ENCODE results near the gene CAT.
A peak's percentile ranks its signal among the peaks of the same experiment; 100 is the strongest.
"Not testable (repeated sequence)": the region's sequence is repeated elsewhere in the genome, so short reads cannot be mapped to it uniquely, and the experiment has no call there.

CAT gene

GRCh38 chr11:34438529-34439507 lies at the start of gene CAT:
CAT (plus strand) TSS chr11:34438934; CDS start chr11:34439014, 80 bp downstream.
- DNase-seq = peak; percentile 84

DNA sequence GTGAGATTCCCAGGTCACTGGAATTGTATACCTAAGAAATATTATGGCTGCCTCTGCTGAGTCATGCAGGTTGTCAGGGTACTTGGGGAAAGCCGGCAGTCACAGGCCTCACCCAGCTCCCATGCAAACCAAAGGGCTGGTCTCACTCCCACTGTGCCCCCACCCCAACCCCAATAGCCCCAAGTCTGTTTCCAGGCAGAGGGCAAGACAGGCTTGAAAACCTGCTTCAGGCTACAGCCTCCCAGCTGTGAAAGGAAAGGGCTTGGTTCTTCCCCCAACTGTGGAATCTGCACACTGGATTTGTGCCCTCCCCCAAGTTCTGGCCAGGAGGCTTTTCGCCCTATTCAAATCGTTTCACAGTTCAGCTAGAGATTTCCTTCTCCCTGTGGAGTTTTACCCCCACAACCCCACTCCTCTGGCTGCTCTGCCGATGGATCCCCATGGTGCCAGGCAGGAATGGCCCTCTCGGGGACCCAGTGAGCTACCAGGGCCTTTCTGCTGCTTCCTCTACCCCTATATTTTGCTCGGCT lies 43.9 kb upstream of the CAT start:
- no peak for DNase-seq

DNA sequence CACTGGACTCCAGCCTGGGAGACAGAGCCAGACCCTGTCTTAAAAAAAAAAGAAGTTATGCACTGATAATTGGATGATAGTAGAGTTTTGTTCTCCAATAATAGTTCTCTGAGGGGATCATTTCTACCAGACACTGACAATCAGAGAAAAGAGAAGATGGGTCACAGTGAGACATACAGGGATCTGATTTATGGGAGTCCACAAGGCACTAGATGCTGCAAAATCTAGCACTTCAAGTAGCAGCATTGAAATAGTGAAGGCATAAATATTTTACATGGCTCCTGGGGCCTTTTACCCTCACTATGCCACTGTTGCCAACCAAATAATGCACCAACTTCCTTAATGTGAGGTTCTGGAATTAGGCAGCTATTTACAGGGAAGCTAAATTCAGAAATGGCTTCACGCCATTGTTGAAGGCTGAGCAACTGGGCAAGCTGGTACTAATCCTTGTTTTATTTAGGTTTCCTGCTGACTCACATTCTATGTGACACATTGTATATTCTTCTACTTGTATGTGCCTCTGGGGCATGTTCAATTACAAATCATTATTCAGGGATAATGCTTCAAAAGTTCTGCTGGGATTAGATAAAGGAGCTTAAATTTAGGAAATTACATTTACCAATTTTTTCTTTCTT lies 42.7 kb upstream of the CAT start:
- no peak for DNase-seq

DNA sequence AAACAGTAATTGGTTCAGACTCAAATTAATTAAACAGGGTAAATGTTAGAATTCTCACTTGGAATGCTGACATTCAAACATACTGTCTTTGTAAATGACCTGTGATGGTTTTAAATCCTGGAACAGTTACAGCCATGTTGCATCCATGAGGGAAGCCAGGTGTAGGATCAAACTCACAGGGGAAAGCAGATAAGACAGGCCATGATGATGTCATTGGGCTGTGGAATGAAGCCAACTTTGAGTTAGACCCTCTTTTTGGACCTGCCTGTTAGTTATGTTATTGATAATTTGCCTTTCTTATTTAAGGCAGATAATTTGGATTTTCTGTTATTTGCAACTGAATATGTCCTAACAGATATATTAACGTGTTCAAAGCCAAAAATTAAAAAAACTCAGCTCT lies 41.6 kb upstream of the CAT start:
- DNase-seq = no peak

DNA sequence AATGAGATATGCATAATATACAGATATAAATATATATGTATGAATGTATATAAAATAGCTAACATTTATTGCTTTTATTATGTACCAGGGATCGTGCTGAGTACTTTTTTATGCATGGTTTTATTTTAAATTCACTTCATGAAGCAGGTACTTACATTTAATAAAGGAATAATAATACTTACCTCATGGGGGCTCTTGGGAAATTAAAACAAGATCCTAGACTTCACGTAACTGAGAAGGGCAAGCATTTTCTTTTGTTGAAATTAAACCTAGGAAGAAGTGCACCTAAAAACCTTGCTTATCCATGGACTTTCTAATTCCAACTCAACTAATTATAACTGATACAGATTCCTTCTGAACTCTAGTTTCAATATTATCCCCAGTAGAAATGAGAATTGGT lies 40.9 kb upstream of the CAT start:
- DNase-seq = no peak

- no peak for DNase-seq
Observed at GRCh38 chr11:34403431-34403830, 35.3 kb upstream of the CAT start.

DNA sequence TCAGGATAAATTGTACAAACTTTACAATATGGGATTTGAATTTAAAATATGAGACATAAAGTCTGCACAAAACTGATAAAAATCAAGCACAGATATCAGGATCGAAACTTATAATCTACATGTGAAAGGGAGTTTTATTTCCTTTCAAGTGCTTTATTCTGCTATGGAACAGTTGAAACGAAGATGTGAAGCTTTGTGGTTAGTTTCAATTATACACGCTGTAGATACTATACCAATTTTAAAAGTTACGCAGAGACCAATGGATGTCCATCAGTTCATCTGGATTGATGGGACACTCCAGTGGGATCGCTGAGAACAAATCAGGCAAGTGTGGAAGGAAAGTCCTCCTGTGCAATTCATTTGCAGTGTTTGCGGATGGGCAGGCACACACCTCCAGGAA lies 34.5 kb upstream of the CAT start:
- no peak for DNase-seq

DNA sequence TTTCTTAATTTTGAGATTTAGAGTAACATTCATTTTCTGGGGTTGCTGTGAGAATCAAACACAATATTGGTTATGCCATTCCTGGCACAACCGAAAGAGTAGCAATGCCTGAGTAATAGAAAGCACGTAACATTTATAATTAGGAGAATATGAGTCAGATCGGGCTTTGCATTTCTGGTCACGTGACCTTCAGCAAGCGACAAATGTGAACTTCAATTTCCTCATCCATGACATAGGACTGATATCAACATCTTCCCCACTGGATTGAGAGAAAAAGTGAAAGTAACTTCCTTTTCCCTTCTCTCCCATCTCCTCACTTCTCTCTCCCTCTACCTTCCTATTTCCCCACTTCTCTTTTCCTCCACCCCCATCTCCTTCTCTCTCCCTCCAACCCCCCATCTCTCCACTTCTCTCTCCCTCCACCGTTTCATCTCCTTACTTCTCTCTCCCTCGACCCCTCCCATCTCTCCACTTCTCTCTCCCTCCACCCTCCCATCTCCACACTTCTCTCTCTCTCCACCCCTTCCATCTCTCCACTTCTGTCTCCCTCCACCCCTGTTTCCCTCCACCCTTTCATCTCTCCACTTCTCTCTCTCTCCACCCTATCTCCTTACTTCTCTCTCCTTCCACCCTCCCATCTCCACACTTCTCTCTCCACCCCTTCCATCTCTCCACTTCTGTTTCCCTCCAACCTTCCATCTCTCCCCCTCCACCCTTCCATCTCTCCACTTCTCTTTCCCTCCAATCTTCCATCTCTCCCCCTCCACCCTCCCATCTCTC lies 33.5 kb upstream of the CAT start:
- no peak for DNase-seq

- no peak for DNase-seq
Observed at GRCh38 chr11:34406413-34406812, 32.3 kb upstream of the CAT start.

GRCh38 chr11:34407121-34407813 lies 31.5 kb upstream of the CAT start:
- no peak for DNase-seq

GRCh38 chr11:34408580-34409172 lies 30.1 kb upstream of the CAT start:
- DNase-seq = no peak

- no peak for DNase-seq
Observed at GRCh38 chr11:34411111-34411510, 27.6 kb upstream of the CAT start.

DNA sequence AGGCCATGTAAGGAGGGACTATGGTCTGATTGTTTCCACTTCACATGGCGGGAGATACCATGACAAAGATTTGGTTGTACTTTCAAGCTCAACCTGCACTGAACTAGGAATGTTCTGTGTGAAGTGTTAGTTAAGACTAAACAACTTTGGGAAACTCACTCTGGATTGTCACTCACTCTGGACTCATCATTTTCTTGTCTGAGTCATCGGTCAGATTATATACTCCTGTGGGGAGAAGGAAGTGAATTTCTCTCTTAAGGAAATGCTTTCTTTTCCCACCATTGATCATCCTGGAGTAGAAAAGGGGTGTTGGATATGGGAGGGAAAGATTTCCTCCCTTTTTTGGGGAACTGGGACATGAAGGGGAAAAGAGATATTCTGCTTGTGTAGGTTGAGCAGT lies 26.9 kb upstream of the CAT start:
- no peak for DNase-seq

- no peak for DNase-seq
Observed at GRCh38 chr11:34413263-34413662, 25.5 kb upstream of the CAT start.

DNA sequence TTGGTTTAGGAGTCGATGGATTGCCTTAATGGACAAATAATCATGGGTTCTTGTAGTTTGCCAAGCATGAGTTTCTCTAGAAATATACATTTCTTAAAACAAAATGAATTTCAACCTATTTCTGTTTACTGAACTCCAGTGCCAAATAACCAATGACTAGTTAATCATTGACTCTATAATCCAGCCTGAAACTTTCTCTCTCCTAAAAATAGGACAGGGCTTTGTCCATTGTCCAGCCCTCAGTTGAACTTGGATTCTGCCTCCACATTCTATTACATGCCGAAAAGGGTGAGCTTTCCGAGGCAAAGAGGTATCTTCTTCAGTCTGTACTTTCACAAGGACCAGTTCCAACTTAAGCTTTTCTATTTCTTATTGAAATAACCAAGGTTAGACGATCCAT lies 23.2 kb upstream of the CAT start:
- no peak for DNase-seq

GRCh38 chr11:34416088-34416487 lies 22.6 kb upstream of the CAT start:
- no peak for DNase-seq

- DNase-seq = no peak
Observed at GRCh38 chr11:34416766-34417165, 22.0 kb upstream of the CAT start.

DNA sequence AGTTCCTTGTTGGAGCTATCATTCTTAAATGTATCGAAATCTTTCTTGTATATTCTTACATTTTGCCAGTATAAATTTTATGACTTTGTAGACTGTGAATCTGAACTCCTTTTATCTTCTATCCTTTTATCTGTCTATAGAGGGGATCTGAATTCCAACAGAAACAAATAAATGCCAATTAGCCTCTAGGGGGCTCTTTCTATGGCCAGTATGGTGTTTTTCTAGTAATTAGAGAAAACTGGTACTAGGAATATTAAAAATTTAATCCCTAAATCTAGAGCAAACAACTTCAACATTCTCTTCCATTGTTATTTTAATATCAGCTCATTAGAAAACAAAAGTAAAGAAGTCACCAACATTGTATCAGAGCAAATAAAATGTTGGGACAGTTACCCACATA lies 21.5 kb upstream of the CAT start:
- no peak for DNase-seq

DNA sequence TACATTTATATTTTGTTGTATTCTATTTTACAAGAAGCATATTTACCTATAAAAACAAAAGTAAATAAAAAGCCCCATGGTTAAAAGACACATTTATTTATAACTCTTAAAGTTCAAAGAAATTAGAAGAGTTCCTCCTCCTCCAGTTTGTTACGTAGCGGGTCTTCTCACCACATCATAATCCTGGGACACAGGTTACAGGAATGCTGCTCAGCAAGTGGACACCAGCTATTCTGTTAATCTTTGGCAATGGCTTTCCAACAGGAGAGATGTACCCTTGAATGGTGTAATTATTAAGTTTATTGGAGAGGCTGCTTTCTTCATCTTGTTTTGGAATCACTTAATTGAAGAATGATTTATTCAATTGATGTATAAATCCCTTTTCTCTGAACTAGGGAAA lies 19.6 kb upstream of the CAT start:
- DNase-seq = no peak

DNA sequence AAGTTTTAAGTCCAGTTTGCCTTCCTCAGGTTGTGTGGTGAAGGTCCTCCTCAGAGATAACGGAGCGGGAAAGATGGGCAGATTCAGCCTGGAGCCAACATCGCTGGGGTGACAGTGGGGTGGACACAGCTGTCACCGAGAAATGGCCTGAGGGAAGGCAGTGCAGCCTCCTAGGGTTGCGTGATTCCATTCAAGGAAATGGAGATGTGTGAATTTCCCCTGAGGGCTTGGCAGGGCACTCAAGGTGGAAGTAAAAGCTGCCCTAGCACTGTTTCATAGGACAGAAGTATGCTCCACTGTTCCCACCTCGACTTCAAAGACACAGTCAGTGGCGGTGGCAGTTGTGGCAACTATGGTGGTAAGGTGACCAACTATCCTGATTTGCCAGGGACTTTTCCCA lies 15.4 kb upstream of the CAT start:
- no peak for DNase-seq

GRCh38 chr11:34424826-34425225 lies 13.9 kb upstream of the CAT start:
- not testable (repeated sequence) for DNase-seq

DNA sequence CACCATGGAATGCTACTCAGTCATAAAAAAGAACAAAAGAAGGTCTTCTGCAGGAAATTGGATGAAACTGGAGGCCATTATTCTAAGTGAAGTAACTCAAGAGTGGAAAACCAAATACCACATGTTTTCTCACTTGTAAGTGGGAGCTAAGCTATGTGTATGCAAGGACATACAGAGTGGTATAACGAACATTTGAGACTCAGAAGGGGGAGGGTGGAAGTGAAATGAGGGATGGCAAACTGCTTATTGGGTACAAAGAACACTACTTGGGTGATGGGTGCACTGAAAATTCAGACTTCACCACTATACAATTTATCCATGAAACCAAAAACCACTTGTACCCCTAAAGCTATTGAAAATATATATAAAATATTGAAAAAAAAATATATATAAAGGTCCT lies 13.4 kb upstream of the CAT start:
- DNase-seq = no peak
